BE2C (cell line): ENCODE data around the gene ANKRD33B.
"Not testable (repeated sequence)": the region's sequence is repeated elsewhere in the genome, so short reads cannot be mapped to it uniquely, and the experiment has no call there.

Experiments
- DNase-seq: peaks from one replicate; pipeline ENCODE4 v3.0.0-alpha.2; 2020
- H3K27me3 ChIP-seq: fragments of 250-450 bp; sonication (Bioruptor Pico); 2 replicates; pipeline ENCODE4 v1.5.1; 2020; ENCODE audit warnings: mild to moderate bottlenecking
- H3K36me3 ChIP-seq: fragments of 250-450 bp; sonication (Bioruptor Pico); 2 replicates; pipeline ENCODE4 v1.5.1; 2020; ENCODE audit warnings: mild to moderate bottlenecking
- H3K4me1 ChIP-seq: fragments of 250-450 bp; sonication (Bioruptor Pico); 2 replicates; pipeline ENCODE4 v1.5.1; 2020
- H3K4me3 ChIP-seq: 2 replicates; pipeline ENCODE4 v1.5.1; 2011; ENCODE audit warnings: low read depth, low read length
- H3K9me3 ChIP-seq: fragments of 250-450 bp; sonication (Bioruptor Pico); 2 replicates; pipeline ENCODE4 v1.5.1; 2020
- TF ChIP-seq, protein P1 (sequence below): IDR thresholded peaks from 2 replicates; pipeline ENCODE4 v1.5.1; 2012; ENCODE audit warnings: mild to moderate bottlenecking, low read depth, low read length

The ANKRD33B gene

DNA sequence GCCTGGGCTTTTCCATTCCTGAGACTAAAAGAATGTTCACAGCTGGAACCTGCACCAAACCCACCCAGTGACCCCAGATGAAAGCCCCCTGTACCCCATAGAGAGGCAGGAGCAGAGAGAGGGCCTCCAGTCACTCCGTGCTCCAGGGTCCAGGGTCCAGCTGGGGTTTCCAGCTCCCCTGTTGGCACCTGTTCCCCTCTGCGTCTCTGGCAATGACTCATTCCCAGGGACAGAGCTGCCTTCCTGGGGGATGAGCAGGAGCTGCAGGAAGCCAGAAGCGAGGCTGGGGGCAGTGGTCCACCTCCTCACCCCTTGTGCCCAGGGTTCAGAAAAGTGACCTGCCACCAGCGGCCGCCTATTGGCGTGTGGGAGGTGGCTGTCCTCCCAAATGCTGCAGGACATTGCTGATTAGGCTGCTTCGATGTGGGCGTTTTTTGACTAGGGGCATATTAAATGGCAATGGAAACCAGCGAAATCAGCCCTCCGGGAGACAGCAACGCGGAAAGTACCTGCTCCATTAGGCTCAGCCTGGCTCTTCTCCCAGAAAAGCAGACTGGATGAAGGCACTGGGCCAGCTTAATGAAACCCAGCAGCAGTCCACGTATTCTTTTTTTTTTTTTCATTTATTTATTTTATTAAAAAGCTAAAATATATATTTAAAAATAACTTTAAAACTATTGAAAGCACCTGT lies 99.8 kb downstream of the ANKRD33B start:
- Histone ChIP-seq H3K4me1 (peaks cover 15% of the 10 kb centered on the region), H3K36me3 (no peaks in the 10 kb centered on the region), H3K27me3 (no peaks in the 10 kb centered on the region), H3K4me3 (peak overlapping the region; percentile 35), H3K9me3 (no peaks in the 10 kb centered on the region)
- TF ChIP-seq, protein P1, sequence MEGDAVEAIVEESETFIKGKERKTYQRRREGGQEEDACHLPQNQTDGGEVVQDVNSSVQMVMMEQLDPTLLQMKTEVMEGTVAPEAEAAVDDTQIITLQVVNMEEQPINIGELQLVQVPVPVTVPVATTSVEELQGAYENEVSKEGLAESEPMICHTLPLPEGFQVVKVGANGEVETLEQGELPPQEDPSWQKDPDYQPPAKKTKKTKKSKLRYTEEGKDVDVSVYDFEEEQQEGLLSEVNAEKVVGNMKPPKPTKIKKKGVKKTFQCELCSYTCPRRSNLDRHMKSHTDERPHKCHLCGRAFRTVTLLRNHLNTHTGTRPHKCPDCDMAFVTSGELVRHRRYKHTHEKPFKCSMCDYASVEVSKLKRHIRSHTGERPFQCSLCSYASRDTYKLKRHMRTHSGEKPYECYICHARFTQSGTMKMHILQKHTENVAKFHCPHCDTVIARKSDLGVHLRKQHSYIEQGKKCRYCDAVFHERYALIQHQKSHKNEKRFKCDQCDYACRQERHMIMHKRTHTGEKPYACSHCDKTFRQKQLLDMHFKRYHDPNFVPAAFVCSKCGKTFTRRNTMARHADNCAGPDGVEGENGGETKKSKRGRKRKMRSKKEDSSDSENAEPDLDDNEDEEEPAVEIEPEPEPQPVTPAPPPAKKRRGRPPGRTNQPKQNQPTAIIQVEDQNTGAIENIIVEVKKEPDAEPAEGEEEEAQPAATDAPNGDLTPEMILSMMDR: no peak; the same call in 1 of the 2 replicates
- DNase-seq: peak; percentile 75

DNA sequence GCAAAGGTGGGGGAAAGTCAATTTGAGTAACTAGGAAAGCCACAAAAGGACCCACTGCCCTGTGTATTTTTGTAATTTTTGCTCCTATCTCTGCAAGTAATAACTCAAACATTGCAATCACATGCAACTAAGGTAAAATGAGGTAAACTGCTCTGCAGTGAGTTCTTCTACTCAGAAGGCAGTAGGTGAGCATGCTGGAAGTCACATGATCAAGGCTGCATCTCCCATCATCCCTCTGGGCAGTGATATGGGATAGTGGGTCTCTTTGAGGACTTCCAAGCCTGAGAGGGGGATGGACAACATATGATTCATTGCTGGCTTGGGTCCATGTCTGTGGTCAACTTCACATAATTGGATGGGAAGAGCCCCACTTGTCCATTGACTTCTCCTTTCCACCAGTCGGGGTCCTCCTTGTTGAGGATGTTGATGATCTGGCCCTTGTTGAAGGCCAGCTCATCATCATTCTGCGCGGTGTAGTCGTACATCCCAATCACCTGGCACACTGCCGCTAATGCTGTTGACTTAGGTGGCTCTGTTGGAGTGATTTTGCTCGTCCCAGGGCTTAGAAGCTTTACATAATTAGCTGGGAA lies 100.4 kb downstream of the ANKRD33B start:
- peaks cover 15% of the 10 kb centered on the region for H3K4me1 ChIP-seq
- H3K4me3 ChIP-seq, DNase-seq, H3K9me3 ChIP-seq, H3K27me3 ChIP-seq, H3K36me3 ChIP-seq: not testable (repeated sequence)

GRCh38 chr5:10665799-10666198 lies 101.9 kb downstream of the ANKRD33B start:
- Histone ChIP-seq H3K4me1 (peaks cover 15% of the 10 kb centered on the region), H3K4me3 (no peak overlapping the region), H3K36me3 (no peaks in the 10 kb centered on the region), H3K27me3 (no peaks in the 10 kb centered on the region), H3K9me3 (no peaks in the 10 kb centered on the region)
- TF ChIP-seq, protein P1: no peak
- no peak for DNase-seq

GRCh38 chr5:10666531-10667299 lies 102.8 kb downstream of the ANKRD33B start:
- Histone ChIP-seq H3K27me3 (no peaks in the 10 kb centered on the region), H3K4me1 (peaks cover 17% of the 10 kb centered on the region), H3K36me3 (no peaks in the 10 kb centered on the region), H3K4me3 (no peak overlapping the region), H3K9me3 (no peaks in the 10 kb centered on the region)
- no peak for DNase-seq
- TF ChIP-seq, protein P1: no peak

DNA sequence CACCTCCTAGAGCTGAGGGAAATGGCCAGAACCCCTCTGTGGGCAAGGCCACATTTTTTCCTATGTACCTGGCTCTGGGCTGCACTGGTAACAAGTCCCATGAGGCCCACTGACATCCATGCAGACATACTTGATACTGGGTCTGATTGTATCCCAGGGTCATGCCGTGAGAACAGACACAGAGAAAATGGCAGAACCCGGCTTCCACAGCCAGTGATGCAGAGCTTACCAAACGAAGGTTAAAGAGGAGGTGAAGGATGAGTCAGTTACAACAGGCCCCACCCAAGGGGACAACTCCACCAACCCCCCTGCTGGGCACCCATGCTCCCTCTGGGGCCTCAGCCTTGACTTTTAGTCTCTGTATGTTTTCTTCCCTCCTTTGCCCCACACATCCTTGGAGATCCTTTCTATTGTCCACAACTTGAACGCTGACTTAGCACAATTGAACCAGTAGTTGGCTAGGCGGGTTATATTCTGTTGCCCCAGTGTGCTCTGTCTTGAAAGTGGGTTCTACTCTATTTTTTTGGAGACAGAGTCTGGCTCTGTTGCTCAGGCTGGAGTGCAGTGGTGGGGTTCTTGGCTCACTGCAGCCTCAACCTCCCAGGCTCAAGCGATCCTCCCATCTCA lies 103.7 kb downstream of the ANKRD33B start:
- no peaks in the 10 kb centered on the region for H3K27me3 ChIP-seq
- H3K9me3 ChIP-seq: no peaks in the 10 kb centered on the region
- H3K4me3 ChIP-seq: no peak overlapping the region
- peaks cover 17% of the 10 kb centered on the region for H3K4me1 ChIP-seq
- no peak for DNase-seq
- TF ChIP-seq, protein P1: no peak
- H3K36me3 ChIP-seq: no peaks in the 10 kb centered on the region

- no peak for DNase-seq
- H3K4me1 ChIP-seq: peaks cover 8% of the 10 kb centered on the region
- H3K4me3 ChIP-seq: no peak overlapping the region
- H3K36me3 ChIP-seq: no peaks in the 10 kb centered on the region
- TF ChIP-seq, protein P1: no peak
- no peaks in the 10 kb centered on the region for H3K27me3 ChIP-seq
- H3K9me3 ChIP-seq: no peaks in the 10 kb centered on the region
These were observed 104.8 kb downstream of the ANKRD33B start for GRCh38 chr5:10668697-10669096.
